ENCODE data around the gene LMTK3.

DNA sequence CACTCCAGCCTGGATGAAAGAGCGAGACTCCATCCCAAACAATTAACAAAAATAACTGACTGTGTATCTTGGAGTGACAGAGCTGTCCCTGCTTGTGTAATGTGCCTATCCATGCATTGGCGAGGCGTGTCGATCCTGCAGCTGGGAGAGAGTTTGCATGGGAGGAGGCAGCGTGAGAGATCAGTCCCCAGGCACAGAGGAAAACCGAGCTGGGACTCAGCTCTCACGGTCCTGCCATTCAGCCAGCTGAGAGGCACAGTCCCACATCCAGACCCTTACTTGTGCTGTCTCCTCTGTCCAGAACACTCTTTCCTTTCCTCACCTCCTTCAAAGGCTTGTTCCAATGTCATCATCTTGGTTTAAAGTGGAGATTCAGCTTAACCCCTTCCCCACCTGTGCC, 28.5 kb upstream of the LMTK3 start:
- TF ChIP-seq ZNF274 (IDR thresholded peaks at IDR 0.05; ENCODE audit: low read depth, low read length) (no peak), YY1 (IDR thresholded peaks at IDR 0.05; ENCODE audit: insufficient read depth, insufficient read length) (no peak)
